AG09319 (cell line): Measurements from ENCODE around the gene CYP46A1.
"Not testable (repeated sequence)": the region's sequence is repeated elsewhere in the genome, so short reads cannot be mapped to it uniquely, and the experiment has no call there.

Experiments used
- DNase-seq: peaks from one replicate; pipeline ENCODE4 v3.0.0-alpha.2; 2010; ENCODE audit warnings: low read depth; ENCODE audit errors: extremely low read depth
- CTCF ChIP-seq: IDR thresholded peaks from 2 replicates; pipeline ENCODE4 v1.5.1; 2011; ENCODE audit warnings: low read depth, mild to moderate bottlenecking, inconsistent platforms, low read length, moderate library complexity

Gene CYP46A1

GRCh38 chr14:99683619-99684409, at the start of gene CYP46A1:
CYP46A1 (plus strand) TSS chr14:99684298; CDS start chr14:99684418, 120 bp downstream.
- peak; percentile 99 for DNase-seq
- no peak for TF ChIP-seq CTCF

GRCh38 chr14:99634443-99634842, 49.7 kb upstream of the CYP46A1 start:
- TF ChIP-seq CTCF: no peak
- no peak for DNase-seq

GRCh38 chr14:99635116-99635515, 49.0 kb upstream of the CYP46A1 start:
- no peak for DNase-seq

GRCh38 chr14:99636487-99636886, 47.6 kb upstream of the CYP46A1 start:
- no peak for TF ChIP-seq CTCF
- no peak for DNase-seq

More at GRCh38 chr14:99635116-99635515, 49.0 kb upstream of the CYP46A1 start:
- TF ChIP-seq CTCF: no peak

- no peak for TF ChIP-seq CTCF
- no peak for DNase-seq
Observed at GRCh38 chr14:99637624-99638023, 46.5 kb upstream of the CYP46A1 start.

GRCh38 chr14:99642771-99643170, 41.3 kb upstream of the CYP46A1 start:
- not testable (repeated sequence) for DNase-seq

- DNase-seq: no peak
- no peak for TF ChIP-seq CTCF
Observed at GRCh38 chr14:99643343-99643742, 40.8 kb upstream of the CYP46A1 start.

- no peak for TF ChIP-seq CTCF
- no peak for DNase-seq
Observed at GRCh38 chr14:99644035-99644587, 40.0 kb upstream of the CYP46A1 start.
